GM12801 (cell line): ENCODE measurements around the gene RIPOR2.

Source experiments
- CTCF ChIP-seq: IDR thresholded peaks from one replicate; pipeline ENCODE4 v1.5.1; 2011; ENCODE audit warnings: control low read depth; ENCODE audit not compliant: insufficient read length; ENCODE audit errors: extremely low read depth

The RIPOR2 gene

DNA sequence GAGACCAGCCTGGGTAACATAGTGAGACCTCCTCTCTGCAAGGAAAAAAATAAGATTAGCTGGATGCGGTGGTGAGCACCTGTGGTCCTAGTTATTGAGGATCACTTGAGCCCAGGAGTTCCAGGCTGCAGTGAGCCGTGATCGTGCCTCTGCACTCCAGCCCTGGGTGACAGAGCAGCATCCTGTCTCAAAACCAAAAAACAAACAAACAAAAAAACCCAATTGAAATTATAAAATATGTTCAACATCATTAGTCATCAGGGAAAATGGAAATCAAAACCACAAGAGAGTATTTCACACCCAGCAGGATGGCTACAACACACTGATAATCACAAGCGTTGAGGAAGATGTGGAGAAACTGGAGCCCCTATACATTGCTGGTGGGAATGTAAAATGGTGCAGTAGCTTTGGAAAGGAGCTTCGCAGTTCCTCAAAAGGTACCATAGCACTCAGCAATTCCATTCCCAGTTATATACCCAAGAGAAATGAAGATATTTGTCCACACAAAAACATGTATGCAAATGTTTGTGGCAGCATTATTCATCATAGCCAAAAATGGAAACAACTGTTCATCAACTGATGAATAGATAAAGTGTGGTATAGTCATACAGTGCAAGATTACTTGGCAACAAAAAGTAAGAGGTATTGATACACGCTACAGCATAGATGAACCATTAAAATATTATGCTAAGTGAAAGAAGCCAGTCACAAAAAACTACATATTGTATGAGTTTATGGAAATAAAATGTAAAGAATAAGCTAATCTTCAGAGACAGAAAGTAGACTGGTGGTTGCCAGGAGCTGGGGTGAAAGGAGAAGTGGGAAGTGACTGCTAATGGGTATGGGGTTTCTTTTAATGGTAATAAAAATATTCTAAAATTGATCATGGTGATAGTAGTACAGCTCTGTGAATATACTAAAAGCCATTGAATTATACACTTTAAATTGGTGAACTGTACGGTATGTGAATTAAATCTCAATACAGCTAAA is 38.7 kb upstream of the RIPOR2 start:
- TF ChIP-seq CTCF, result no peak

DNA sequence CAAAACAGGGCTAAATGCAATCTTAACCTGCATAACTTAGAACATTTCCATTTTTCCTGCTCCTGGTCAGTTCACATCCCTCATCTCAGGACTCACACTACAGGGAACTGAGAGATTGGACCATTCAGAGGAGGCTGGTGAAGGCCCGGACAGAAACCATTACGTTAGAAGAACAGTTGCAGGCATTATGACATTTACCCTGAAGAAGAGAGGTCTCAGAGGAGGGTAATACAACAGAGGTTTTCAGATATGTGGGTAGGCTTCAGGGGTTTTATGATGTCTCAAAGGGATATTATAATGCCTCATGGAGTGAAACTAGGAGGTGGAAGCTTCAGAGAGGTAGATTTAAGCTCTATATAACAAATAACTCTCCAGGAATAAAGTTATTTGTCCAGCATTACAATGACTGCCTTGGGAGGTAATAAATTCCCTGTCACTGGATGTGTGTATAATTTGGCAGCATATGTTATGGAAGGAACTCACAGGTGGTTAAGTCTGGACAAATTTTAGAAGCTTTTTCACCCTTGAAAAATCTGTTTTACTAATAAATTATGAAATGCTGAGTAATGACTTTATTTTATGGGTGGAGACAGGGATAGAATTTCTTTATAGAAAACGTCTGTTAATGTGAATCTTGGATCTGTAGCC is 36.7 kb upstream of the RIPOR2 start:
- no peak for TF ChIP-seq CTCF

- TF ChIP-seq CTCF, result no peak
Measured at GRCh38 chr6:24971067-24971466, 35.3 kb upstream of the RIPOR2 start.

DNA sequence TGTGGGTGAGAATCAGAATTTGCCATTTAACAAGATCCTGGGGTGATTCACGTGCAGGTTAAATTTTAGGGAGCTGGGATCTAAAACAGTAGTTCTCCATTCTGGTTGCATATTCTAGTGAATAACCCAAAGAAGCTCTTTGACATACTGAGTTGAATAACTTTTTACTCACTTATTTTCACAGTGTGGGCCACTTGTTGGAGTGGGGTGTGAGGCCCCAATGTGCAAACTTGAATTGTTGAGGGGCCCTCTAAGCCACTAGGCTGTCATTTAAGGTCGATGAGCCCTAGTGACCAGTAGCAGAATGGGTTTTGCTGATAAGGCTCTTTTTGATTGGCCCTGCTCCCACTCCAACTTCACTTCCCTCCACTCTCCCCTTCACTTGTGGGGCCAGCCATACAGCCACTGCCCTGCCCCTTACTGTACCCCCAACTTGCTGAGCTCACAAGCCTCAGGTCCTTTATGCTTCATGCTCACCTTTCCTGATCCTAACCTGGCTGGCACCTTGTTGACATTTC is 33.6 kb upstream of the RIPOR2 start:
- TF ChIP-seq CTCF, result no peak

- no peak for TF ChIP-seq CTCF
Measured at GRCh38 chr6:24968783-24969182, 33.0 kb upstream of the RIPOR2 start.

DNA sequence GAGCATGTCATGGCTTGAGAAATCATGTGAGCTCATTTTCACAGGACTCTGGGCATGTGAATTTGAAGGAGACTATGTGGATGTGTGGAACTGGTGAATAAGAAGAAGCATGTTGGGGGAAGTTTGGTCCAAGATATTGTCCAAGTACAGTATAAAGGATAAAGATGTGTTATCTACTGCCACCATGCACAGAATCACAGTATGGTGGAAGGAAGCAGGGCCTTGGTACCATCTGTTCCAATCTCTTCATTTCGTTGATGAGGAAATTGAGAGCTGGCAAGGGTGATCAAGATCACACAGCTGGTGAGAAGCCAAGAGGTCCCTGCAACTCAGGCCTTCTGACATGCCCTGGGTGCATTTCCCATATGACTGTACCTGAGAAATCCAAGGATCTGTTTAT is 31.5 kb upstream of the RIPOR2 start:
- no peak for TF ChIP-seq CTCF

DNA sequence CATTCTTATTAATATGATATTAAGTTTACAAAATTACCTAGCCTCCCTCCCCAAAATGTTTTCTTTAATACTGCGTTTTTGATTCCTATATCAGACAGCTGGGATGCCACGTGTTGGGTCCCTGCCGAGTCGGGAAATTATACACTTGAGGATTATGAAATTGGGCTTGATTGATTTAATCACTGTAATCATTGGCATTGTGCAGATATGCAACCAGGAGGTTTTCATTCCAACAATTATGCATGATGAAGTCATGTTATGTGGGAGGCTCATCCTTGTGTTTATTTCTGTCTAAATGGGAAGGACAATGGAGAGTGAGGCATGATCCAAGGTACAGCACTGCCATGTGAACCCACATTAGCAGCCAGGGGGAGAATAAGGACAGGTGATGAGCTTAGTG is 30.6 kb upstream of the RIPOR2 start:
- no peak for TF ChIP-seq CTCF
